RWPE2 (cell line): ENCODE results near the gene PRKCH.

Experiments
- ATAC-seq: fragments of 200-7000 bp; cut with Tn5 transposase; 3 replicates; pipeline ENCODE4 v1.9.1; 2021; ENCODE audit warnings: low read depth
- DNase-seq: peaks from one replicate; pipeline ENCODE4 v3.0.0-alpha.2; 2020; ENCODE audit warnings: low spot score
- H3K27ac ChIP-seq: fragments of 450-650 bp; 2 replicates; pipeline ENCODE4 v1.5.1; 2017; ENCODE audit warnings: mild to moderate bottlenecking; ENCODE audit not compliant: poor library complexity, severe bottlenecking
- H3K27me3 ChIP-seq: fragments of 250-450 bp; sonication (Bioruptor Pico); 2 replicates; pipeline ENCODE4 v1.5.1; 2021; ENCODE audit warnings: mild to moderate bottlenecking, moderate library complexity; ENCODE audit not compliant: insufficient read depth, poor library complexity, severe bottlenecking
- H3K36me3 ChIP-seq: fragments of 250-450 bp; sonication (Bioruptor Pico); 2 replicates; pipeline ENCODE4 v1.5.1; 2020; ENCODE audit warnings: low read depth, mild to moderate bottlenecking, moderate library complexity
- H3K4me1 ChIP-seq: fragments of 250-450 bp; sonication (Bioruptor Pico); 2 replicates; pipeline ENCODE4 v1.5.1; 2021; ENCODE audit warnings: mild to moderate bottlenecking, moderate library complexity; ENCODE audit not compliant: insufficient read depth, poor library complexity, severe bottlenecking
- H3K4me3 ChIP-seq: fragments of 250-450 bp; sonication (Bioruptor Pico); 2 replicates; pipeline ENCODE4 v1.5.1; 2021; ENCODE audit warnings: mild to moderate bottlenecking, moderate library complexity; ENCODE audit not compliant: severe bottlenecking
- H3K9me3 ChIP-seq: fragments of 250-450 bp; sonication (Bioruptor Pico); 2 replicates; pipeline ENCODE4 v1.5.1; 2021; ENCODE audit warnings: mild to moderate bottlenecking, moderate library complexity; ENCODE audit not compliant: severe bottlenecking
- CTCF ChIP-seq: fragments of 450-650 bp; IDR thresholded peaks from one replicate; pipeline ENCODE4 v1.5.1; 2017; ENCODE audit warnings: mild to moderate bottlenecking, moderate library complexity; ENCODE audit not compliant: poor library complexity, severe bottlenecking

The PRKCH gene

GRCh38 chr14:61568572-61569011 lies 247.2 kb downstream of the PRKCH start:
- no peak for TF ChIP-seq CTCF
- no peaks in the 10 kb centered on the region for H3K36me3 ChIP-seq
- no peaks in the 10 kb centered on the region for H3K9me3 ChIP-seq
- no peak overlapping the region for H3K4me3 ChIP-seq
- H3K4me1 ChIP-seq: peaks cover 82% of the 10 kb centered on the region
- no peaks in the 10 kb centered on the region for H3K27me3 ChIP-seq
- H3K27ac ChIP-seq: peak overlapping the region; percentile 99
- DNase-seq (no peak), ATAC-seq (no peak)

GRCh38 chr14:61569308-61569707 lies 247.9 kb downstream of the PRKCH start:
- ATAC-seq: no peak
- no peak for DNase-seq
- Histone ChIP-seq H3K27ac (peak overlapping the region; percentile 99), H3K27me3 (no peaks in the 10 kb centered on the region), H3K9me3 (no peaks in the 10 kb centered on the region), H3K4me3 (no peak overlapping the region), H3K36me3 (no peaks in the 10 kb centered on the region), H3K4me1 (peaks cover 81% of the 10 kb centered on the region)
- TF ChIP-seq CTCF: no peak

- Histone ChIP-seq H3K4me1 (peaks cover 81% of the 10 kb centered on the region), H3K27ac (peak overlapping the region; percentile 99), H3K27me3 (no peaks in the 10 kb centered on the region), H3K9me3 (no peaks in the 10 kb centered on the region), H3K4me3 (no peak overlapping the region), H3K36me3 (no peaks in the 10 kb centered on the region)
- DNase-seq (peak; percentile 91), ATAC-seq (peak; percentile 56)
- TF ChIP-seq CTCF: no peak
These were observed 248.6 kb downstream of the PRKCH start for GRCh38 chr14:61569812-61570548.

- no peak for DNase-seq
- Histone ChIP-seq H3K4me1 (peaks cover 77% of the 10 kb centered on the region), H3K27me3 (no peaks in the 10 kb centered on the region), H3K4me3 (no peak overlapping the region), H3K36me3 (no peaks in the 10 kb centered on the region), H3K9me3 (no peaks in the 10 kb centered on the region), H3K27ac (peak overlapping the region; percentile 99)
- TF ChIP-seq CTCF: no peak
- no peak for ATAC-seq
These were observed 249.3 kb downstream of the PRKCH start for GRCh38 chr14:61570549-61571290.

- DNase-seq: no peak
- Histone ChIP-seq H3K27ac (peak overlapping the region; percentile 94), H3K27me3 (no peaks in the 10 kb centered on the region), H3K36me3 (no peaks in the 10 kb centered on the region), H3K4me1 (peaks cover 65% of the 10 kb centered on the region), H3K4me3 (no peak overlapping the region), H3K9me3 (no peaks in the 10 kb centered on the region)
- no peak for ATAC-seq
- TF ChIP-seq CTCF: no peak
These were observed 250.5 kb downstream of the PRKCH start for GRCh38 chr14:61571917-61572316.
